Thoracic aorta (tissue), 2 donors: ENCODE results near the gene HIC1. TPM values are rescaled to one million over a fixed set of nuclear protein-coding genes. Genes with fewer than 3 reads are reported as not detected.
A peak's percentile ranks its signal among the peaks of the same experiment; 100 is the strongest.

Source experiments
- ATAC-seq: fragments of 150-250 bp; one replicate; pipeline ENCODE4 v1.8.0; 2017; ENCODE audit warnings: low read depth; ENCODE audit not compliant: insufficient number of reproducible peaks, low FRiP score
- DNase-seq: peaks from one replicate; pipeline ENCODE4 v3.0.0-alpha.2; 2020; ENCODE audit warnings: low spot score
- H3K27ac ChIP-seq, 2 donors: fragments of 200-600 bp; sonication (generic); 1 replicate in 1 of 2; 2 replicates in 1 of 2; pipeline ENCODE4 v1.5.1; 2016; ENCODE audit warnings: mild to moderate bottlenecking in 2 of 2, moderate library complexity in 2 of 2
- H3K27me3 ChIP-seq: fragments of 200-600 bp; sonication (generic); replicated peaks from 2 replicates; pipeline ENCODE4 v1.6.0; 2016; ENCODE audit warnings: mild to moderate bottlenecking; ENCODE audit not compliant: insufficient read depth
- H3K36me3 ChIP-seq: fragments of 200-600 bp; sonication (generic); one replicate; pipeline ENCODE4 v1.5.1; 2016
- H3K4me1 ChIP-seq, 2 donors: fragments of 200-600 bp; sonication (generic); 1 replicate in 1 of 2; 2 replicates in 1 of 2; pipeline versions ENCODE4 v1.5.1 to v1.6.0; 2016; ENCODE audit warnings: low read depth in 2 of 2, mild to moderate bottlenecking in 1 of 2; ENCODE audit not compliant: control insufficient read depth in 1 of 2
- H3K4me3 ChIP-seq: fragments of 200-600 bp; sonication (generic); 2 replicates; pipeline ENCODE4 v1.5.1; 2016; ENCODE audit warnings: mild to moderate bottlenecking
- H3K9me3 ChIP-seq: fragments of 200-600 bp; sonication (generic); 2 replicates; pipeline ENCODE4 v1.5.1; 2016
- CTCF ChIP-seq: fragments of 200-600 bp; sonication (generic); IDR thresholded peaks from one replicate; pipeline ENCODE4 v1.5.1; 2019; ENCODE audit warnings: antibody characterized with exemption
- total RNA-seq, 2 donors: library from RNA; depleted of rRNA; stranded (reverse); fragments of >200 nt; gene quantifications; one replicate each; pipeline versions ENCODE4 v1.1.0 to v1.2.3, GENCODE V29; 2016

Gene HIC1
- total RNA-seq, 2 donors from 2014 or later, result 38.3 to 53.9 TPM

- DNase-seq, result no peak
- no peak for TF ChIP-seq CTCF
- no peaks in the 10 kb centered on the region for H3K27me3 ChIP-seq
- H3K9me3 ChIP-seq, result no peaks in the 10 kb centered on the region
- H3K27ac ChIP-seq, result peak overlapping the region; percentile 6 to 25
- H3K4me3 ChIP-seq, result no peak overlapping the region
- no peak for ATAC-seq
- H3K4me1 ChIP-seq, result peaks cover 14 to 64% of the 10 kb centered on the region in 2 donors
- H3K36me3 ChIP-seq, result peaks cover 16% of the 10 kb centered on the region
These were observed 30.7 kb downstream of the HIC1 start for GRCh38 chr17:2085648-2085949.

- Histone ChIP-seq H3K36me3 (peaks cover 9% of the 10 kb centered on the region), H3K27me3 (no peaks in the 10 kb centered on the region), H3K9me3 (no peaks in the 10 kb centered on the region), H3K27ac (no peak overlapping the region), H3K4me3 (no peak overlapping the region), H3K4me1 (peaks cover 19 to 71% of the 10 kb centered on the region in 2 donors)
- no peak for ATAC-seq
- TF ChIP-seq CTCF, result no peak
- DNase-seq, result no peak
These were observed 31.4 kb downstream of the HIC1 start for GRCh38 chr17:2086306-2086705.

GRCh38 chr17:2087597-2088211 lies 32.8 kb downstream of the HIC1 start:
- Histone ChIP-seq H3K9me3 (no peaks in the 10 kb centered on the region), H3K27me3 (no peaks in the 10 kb centered on the region), H3K36me3 (peaks cover under 1% of the 10 kb centered on the region), H3K4me3 (no peak overlapping the region), H3K4me1 (peaks cover 19 to 72% of the 10 kb centered on the region in 2 donors), H3K27ac (no peak overlapping the region)
- ATAC-seq (peak; percentile 5), DNase-seq (no peak)
- no peak for TF ChIP-seq CTCF

GRCh38 chr17:2089021-2089422 lies 34.1 kb downstream of the HIC1 start:
- H3K4me3 ChIP-seq, result peak overlapping the region; percentile 63
- peak overlapping the region; percentile 50 to 74 for H3K27ac ChIP-seq
- H3K27me3 ChIP-seq, result no peaks in the 10 kb centered on the region
- no peak for ATAC-seq
- DNase-seq, result no peak
- peaks cover 19 to 70% of the 10 kb centered on the region in 2 donors for H3K4me1 ChIP-seq
- H3K9me3 ChIP-seq, result no peaks in the 10 kb centered on the region
- no peak for TF ChIP-seq CTCF
- H3K36me3 ChIP-seq, result no peaks in the 10 kb centered on the region

- H3K4me1 ChIP-seq, result peaks cover 19 to 70% of the 10 kb centered on the region in 2 donors
- no peaks in the 10 kb centered on the region for H3K9me3 ChIP-seq
- no peak for TF ChIP-seq CTCF
- H3K36me3 ChIP-seq, result no peaks in the 10 kb centered on the region
- no peak for DNase-seq
- H3K27me3 ChIP-seq, result no peaks in the 10 kb centered on the region
- no peak for ATAC-seq
- peak overlapping the region; percentile 63 for H3K4me3 ChIP-seq
- H3K27ac ChIP-seq, result peak overlapping the region; percentile 50 to 74
These were observed 35.3 kb downstream of the HIC1 start for GRCh38 chr17:2090210-2090641.
